ENCODE measurements around the gene CCNL1. TPM values are rescaled to one million over a fixed set of nuclear protein-coding genes. Genes with fewer than 3 reads are reported as not detected.

CCNL1 gene
- total and polyA plus RNA-seq, 2 of the 8 experiments (the other 6 are each of a cell fraction or from before 2014, with no cell fraction given): 64.5 to 68.6 TPM

DNA sequence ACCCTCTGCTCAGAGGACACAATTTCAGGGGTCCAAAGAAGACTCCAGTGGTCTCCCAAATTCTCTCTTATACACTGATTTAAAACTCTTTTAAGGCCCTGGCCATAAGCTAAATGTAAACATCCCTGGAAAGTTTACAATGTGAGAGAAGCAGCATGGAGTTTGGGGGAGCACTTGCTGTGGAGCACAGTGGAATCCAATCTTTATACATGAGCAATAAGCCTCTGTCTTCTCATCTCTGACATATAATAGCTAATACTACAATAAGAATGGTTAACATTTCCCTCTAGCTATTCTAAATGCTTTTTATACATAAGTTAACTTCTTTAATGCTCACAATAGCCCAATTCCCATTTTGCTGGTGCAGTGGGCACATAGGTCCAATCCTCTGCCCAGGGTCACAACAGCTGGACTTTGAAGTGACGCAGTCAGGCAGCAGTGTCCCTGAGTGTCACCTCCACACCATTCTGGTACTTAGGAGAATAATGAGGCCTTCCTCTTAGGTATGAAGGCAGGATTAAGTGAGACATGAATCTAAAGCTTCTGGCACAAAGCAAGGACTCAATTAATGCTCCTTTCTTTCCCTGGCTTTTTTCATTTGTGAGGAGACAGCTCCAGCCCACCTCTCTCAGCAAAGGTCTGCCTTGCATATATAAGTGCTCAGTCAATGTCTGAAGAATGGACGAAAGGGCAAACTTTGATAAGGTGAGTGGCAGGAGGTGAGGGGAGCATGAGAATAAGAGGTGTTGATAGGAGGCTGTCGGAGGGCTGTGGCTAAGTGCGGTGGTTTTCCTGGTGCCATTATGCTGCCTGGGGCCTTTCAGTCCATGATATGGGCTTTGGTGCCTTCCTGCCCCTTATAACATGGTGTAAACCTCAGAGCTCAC lies 26.3 kb downstream of the CCNL1 start:
- ChIA-PET CTCF (ENCODE audit: partially characterized antibody) (interaction anchor here (0.6 to 36.5 kb wide), 5 partner anchors 31 to 982 kb away, joined by 3 to 1014 read pairs (median 3); no protein-coding TSS in a partner anchor), POLR2A (ENCODE audit: partially characterized antibody) (interaction anchor here (0.7 kb wide), 1 partner anchor 26 kb away, joined by 3 read pairs; the partner anchor contains the start of gene CCNL1)
- H3K23ac ChIP-seq (ENCODE audit: insufficient read length): no peak overlapping the region
- no peak overlapping the region for H2BK20ac ChIP-seq (ENCODE audit: low read length)
- no peak overlapping the region for H2BK15ac ChIP-seq (ENCODE audit: low read length)
- no peak overlapping the region for H3K56ac ChIP-seq (replicated peaks; ENCODE audit: insufficient read length, low read depth, low read length)
- TF ChIP-seq BRCA1 (IDR thresholded peaks at IDR 0.05; ENCODE audit: low read depth, low read length): no peak
- TF ChIP-seq TAF7 (optimal IDR thresholded peaks at IDR 0.05; ENCODE audit: borderline replicate concordance, low read depth, low read length): no peak
- TF ChIP-seq, protein P1, sequence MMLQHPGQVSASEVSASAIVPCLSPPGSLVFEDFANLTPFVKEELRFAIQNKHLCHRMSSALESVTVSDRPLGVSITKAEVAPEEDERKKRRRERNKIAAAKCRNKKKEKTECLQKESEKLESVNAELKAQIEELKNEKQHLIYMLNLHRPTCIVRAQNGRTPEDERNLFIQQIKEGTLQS (IDR thresholded peaks at IDR 0.05; ENCODE audit: insufficient read depth, low read depth, low read length): no peak
- TF ChIP-seq EZH2 (IDR thresholded peaks at IDR 0.05; ENCODE audit: low read depth, low read length, severe bottlenecking): no peak
- no peak for TF ChIP-seq RFX5 (IDR thresholded peaks at IDR 0.05; ENCODE audit: borderline replicate concordance, low read depth, low read length)
- no peak for TF ChIP-seq GTF2F1 (IDR thresholded peaks at IDR 0.05; ENCODE audit: borderline replicate concordance, low read depth, low read length)
- no peak for TF ChIP-seq EGR1 (IDR thresholded peaks at IDR 0.05; ENCODE audit: borderline replicate concordance, low read depth, low read length)
- no peak for TF ChIP-seq EP300 (IDR thresholded peaks at IDR 0.05; ENCODE audit: borderline replicate concordance in 1 of 2, low read depth in 2 of 2, low read length in 2 of 2)
- no peak for TF ChIP-seq JUN (IDR thresholded peaks at IDR 0.05; ENCODE audit: low read depth, low read length)
- no peak overlapping the region for H2AFZ ChIP-seq (ENCODE audit: low read length)
- H3K79me1 ChIP-seq (ENCODE audit: low read depth, low read length): no peaks in the 10 kb centered on the region
- no peak overlapping the region for H3K4ac ChIP-seq (replicated peaks; ENCODE audit: insufficient read length, low read depth, low read length)
- H3K9ac ChIP-seq (replicated peaks in 1 of 4; ENCODE audit: extremely low read depth in 1 of 4, low read depth in 3 of 4, low read length in 3 of 4): no peak overlapping the region
- no peak overlapping the region for H2AK5ac ChIP-seq (ENCODE audit: low read depth, low read length)
- no peaks in the 10 kb centered on the region for H4K20me1 ChIP-seq (replicated peaks in 1 of 2; ENCODE audit: control insufficient read depth in 1 of 2, insufficient read depth in 2 of 2, low read length in 2 of 2)
- no peaks in the 10 kb centered on the region for H3K9me3 ChIP-seq (ENCODE audit: insufficient read depth in 2 of 2, low read depth in 1 of 2, low read length in 1 of 2)
- no peak overlapping the region for H3K27ac ChIP-seq (ENCODE audit: low read depth, low read length)
- no peaks in the 10 kb centered on the region for H3K79me2 ChIP-seq (ENCODE audit: control insufficient read depth in 1 of 2, insufficient read depth in 2 of 2, low read length in 2 of 2)
- DNase-seq (ENCODE audit: low read depth in 1 of 2, low spot score in 2 of 2): no peak
- no peak overlapping the region for H4K91ac ChIP-seq (replicated peaks; ENCODE audit: insufficient read length, low read length)
- FAIRE-seq: no peak
- no peaks in the 10 kb centered on the region; a peak in 2 of 7 replicates for H3K27me3 ChIP-seq (replicated peaks in 1 of 4; ENCODE audit: control insufficient read depth in 3 of 4, extremely low read depth in 1 of 4, insufficient read depth in 3 of 4, low read length in 3 of 4)
- H4K8ac ChIP-seq (ENCODE audit: extremely low read depth, insufficient read depth, low read length): no peak overlapping the region
- H3K4me2 ChIP-seq (ENCODE audit: insufficient read depth in 1 of 2, low read depth in 2 of 2, low read length in 2 of 2): no peak overlapping the region
- H3K36me3 ChIP-seq (ENCODE audit: control insufficient read depth in 2 of 4, insufficient read depth in 4 of 4, low read length in 3 of 4): no peaks in the 10 kb centered on the region
- peaks cover 5 to 15% (median 9%) of the 10 kb centered on the region in 4 experiments; a peak in 6 of 7 replicates for H3K4me1 ChIP-seq (replicated peaks in 1 of 4; ENCODE audit: control insufficient read depth in 3 of 4, insufficient read depth in 4 of 4, low read length in 3 of 4)
- no peak overlapping the region for H2BK12ac ChIP-seq (ENCODE audit: low read depth, low read length)
- WGBS, 2 experiments (ENCODE audit: extremely low coverage in 1 of 2, insufficient coverage in 1 of 2, insufficient read length in 1 of 2, insufficient replicate concordance in 2 of 2, low coverage in 1 of 2, low lambda C conversion rate in 2 of 2, missing lambda C conversion rate in 1 of 2): 82% methylated on average over 4 of the region's 4 CpGs; no CpG with 5 or more reads in 1 of the 2 experiments
- no peaks in the 10 kb centered on the region; the same call in 1 of the 2 replicates for H3K23me2 ChIP-seq (ENCODE audit: low read depth, low read length)
- H3K4me3 ChIP-seq (ENCODE audit: extremely low read depth in 1 of 4, insufficient read depth in 2 of 4, low read depth in 3 of 4, low read length in 4 of 4): no peak overlapping the region
- no peak overlapping the region for H4K5ac ChIP-seq (ENCODE audit: insufficient read length, low read depth, low read length)
- H2BK120ac ChIP-seq (replicated peaks; ENCODE audit: low read depth, low read length): no peak overlapping the region
- no peak overlapping the region for H2BK5ac ChIP-seq (ENCODE audit: low read depth, low read length)
- no peak overlapping the region for H3K18ac ChIP-seq (ENCODE audit: extremely low read depth, low read length)
- H3K14ac ChIP-seq (ENCODE audit: insufficient read length): no peak overlapping the region
